HG03066 (cell line): ENCODE data around the gene IRX6.

Experiments
- ATAC-seq: cut with Tn5 transposase; IDR thresholded peaks from one replicate; pipeline ENCODE4 v1.9.1; 2021; ENCODE audit warnings: low read depth; ENCODE audit not compliant: unreplicated experiment

IRX6 gene

DNA sequence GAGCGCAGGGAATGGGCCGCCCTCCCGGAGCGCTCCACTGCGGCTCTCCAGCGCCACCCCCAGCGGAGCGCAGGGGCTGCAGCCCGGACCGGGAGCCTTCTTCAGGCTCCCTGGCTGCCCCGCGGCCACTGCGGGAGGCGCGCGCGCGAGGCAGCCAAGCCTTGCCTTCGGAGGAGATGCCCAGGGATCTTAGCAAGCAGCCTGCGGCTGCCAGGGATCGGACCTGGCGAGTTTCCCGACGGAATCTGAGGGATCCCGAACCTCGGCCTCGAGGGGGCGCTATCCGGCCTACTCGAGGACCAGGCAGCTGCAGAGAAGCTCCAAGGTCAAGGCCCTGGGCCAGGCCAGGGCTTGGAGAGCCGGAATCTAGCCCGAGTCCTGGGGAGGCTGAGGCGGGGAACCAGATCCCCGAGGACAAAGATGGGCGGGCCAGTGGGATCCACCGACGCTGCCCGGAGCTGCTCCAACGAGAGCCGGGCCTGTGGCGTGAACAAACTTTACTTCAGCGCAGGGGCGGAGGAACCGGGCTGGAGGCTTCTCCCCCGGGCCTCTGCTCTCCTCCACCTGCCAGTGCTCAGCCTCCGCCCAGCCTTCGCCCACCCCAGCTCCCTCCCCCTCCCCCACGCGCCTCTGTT, at the start of gene IRX6:
Gene IRX6, plus strand, starts transcription at position 567 of the 635 bp plus-strand sequence. CDS start 889 bp downstream, outside the sequence.
- ATAC-seq, result no peak

- no peak for ATAC-seq
Measured at GRCh38 chr16:55274391-55274790, 49.6 kb upstream of the IRX6 start.

- no peak for ATAC-seq
Measured at GRCh38 chr16:55275167-55275566, 48.8 kb upstream of the IRX6 start.

DNA sequence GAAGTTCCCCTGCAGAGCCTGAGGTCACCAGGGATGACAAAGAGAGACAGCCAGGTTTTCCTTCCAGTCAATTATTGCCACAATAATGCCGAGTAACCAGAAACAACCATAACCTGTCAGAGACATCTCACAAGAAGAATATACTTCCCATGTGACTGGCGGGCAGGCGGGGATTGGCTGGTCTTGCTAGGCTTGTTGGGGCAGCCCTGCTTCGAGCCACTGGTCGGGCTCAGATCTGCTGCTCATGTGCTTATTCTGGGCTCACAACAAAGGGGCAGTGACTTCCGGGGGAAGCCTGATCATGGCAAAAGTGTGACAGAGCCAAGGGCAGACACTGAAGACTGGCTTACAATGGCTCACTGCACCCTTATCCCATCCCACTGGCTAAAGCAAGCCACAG, 48.1 kb upstream of the IRX6 start:
- no peak for ATAC-seq

- no peak for ATAC-seq
Measured at GRCh38 chr16:55277536-55277935, 46.5 kb upstream of the IRX6 start.

- ATAC-seq, result no peak
Measured at GRCh38 chr16:55279598-55279997, 44.4 kb upstream of the IRX6 start.

- no peak for ATAC-seq
Measured at GRCh38 chr16:55280587-55280986, 43.4 kb upstream of the IRX6 start.

DNA sequence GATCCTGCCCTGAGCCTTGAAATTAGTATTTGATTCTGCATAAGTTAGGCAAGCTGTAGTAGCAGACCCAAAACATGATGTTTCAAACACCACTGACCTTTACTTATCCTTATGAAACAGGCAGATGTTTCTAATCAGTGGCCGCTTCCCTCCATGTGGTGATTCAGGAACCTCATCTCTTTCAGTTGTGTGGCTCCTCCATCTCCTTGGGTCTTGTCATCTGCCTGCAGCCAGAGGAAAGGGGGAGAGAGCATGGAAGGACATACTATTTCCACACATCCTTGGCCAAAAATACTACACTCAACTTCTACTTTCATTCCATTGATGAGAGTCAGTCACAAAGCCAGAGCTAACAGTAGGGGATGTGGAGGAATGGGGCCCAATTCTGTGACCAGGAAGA, 41.6 kb upstream of the IRX6 start:
- ATAC-seq, result no peak

GRCh38 chr16:55283812-55284717, 39.9 kb upstream of the IRX6 start:
- ATAC-seq, result no peak

DNA sequence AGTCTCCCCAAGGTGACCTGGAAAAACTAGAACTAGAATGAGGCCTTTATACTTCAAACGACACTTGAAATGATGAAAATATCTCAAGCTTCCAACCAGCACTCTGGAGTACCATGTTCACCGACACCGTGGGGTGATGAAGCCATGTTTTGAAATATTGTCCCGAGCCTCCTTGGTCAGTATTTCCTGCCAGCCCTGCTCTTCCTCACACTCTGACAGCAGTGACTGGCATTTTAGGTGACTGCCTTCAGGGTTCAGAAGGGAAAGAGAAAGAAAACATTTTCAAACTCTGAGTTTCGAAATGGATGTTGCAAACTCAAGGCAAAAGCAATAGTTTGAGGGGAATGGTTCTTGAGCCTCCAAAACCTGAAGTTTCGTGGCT, 39.3 kb upstream of the IRX6 start:
- no peak for ATAC-seq

DNA sequence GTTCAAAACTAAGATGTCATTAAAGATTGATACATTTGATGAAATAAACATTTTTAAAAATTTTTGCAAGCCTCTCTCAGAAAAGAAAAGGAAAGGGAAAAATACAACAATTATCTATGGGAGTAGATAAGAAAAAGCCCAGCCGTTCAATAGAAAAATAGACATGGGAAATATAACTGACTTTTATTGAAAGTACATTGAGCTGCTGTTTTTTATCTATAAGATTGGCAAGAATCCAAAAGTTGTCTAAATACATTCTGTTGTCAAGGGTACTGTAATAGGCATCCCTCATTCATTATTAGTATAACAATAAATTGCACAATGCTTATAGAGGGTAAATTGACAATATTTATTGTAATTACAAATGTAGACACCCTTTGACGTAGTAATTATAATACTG, 38.4 kb upstream of the IRX6 start:
- no peak for ATAC-seq

DNA sequence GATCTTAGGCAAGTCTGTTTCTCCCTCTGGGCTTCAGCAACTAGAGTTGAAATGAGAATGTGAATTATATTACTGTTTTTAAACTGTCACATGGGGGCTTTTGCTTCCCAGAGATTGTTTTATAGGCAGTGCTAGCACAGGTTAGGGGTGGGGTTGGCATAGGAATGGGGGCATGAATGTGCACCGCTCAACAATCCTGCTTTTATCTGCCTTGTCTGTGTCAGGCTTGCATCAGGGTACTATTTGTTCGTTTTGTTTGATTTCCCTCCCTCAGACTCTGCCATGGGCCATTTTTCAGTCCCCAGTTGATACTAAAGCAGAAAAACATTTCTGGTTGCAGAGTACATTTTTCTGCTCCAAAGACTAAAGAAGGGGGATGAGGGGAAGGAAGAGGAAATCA, 34.6 kb upstream of the IRX6 start:
- no peak for ATAC-seq

DNA sequence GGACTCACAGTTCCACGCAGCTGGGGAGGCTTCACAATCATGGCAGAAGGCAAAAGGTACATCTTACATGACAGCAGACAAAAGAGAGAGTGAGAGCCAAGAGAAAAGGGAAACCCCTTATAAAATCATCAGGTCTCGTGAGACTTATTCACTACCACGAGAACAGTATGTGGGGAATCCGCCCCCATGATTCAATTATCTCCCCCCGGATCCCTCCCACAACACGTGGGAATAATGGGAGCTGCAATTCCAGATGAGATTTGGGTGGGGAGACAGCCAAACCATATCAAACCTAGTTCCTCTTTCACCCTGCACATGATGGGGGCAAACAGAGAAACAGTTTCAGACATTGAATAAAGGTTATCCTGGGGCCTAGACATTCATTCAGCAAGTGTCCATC, 32.2 kb upstream of the IRX6 start:
- ATAC-seq, result no peak

DNA sequence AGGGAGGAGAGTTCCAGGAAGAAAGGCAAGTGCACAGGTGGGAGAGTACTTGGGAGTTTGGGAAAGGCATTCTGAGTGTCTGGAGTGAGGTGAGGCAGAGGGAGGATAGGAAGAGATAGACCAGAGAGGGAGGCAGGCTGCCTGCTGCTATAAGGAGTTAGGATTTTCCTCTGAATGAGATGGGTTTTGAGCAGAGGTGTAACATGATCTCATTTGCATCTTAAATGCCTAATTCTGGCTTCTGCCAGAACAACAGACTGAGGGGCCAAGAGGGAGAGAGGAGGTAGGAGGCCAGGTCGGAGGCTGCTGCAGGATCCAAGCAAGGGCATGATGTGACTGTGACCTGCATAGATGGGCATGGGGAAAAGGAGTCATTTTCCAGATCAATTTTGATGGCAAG, 31.5 kb upstream of the IRX6 start:
- ATAC-seq, result no peak

GRCh38 chr16:55294129-55294528, 29.9 kb upstream of the IRX6 start:
- no peak for ATAC-seq

GRCh38 chr16:55294931-55295342, 29.1 kb upstream of the IRX6 start:
- ATAC-seq, result no peak

- ATAC-seq, result no peak
Measured at GRCh38 chr16:55297062-55297909, 26.7 kb upstream of the IRX6 start.

DNA sequence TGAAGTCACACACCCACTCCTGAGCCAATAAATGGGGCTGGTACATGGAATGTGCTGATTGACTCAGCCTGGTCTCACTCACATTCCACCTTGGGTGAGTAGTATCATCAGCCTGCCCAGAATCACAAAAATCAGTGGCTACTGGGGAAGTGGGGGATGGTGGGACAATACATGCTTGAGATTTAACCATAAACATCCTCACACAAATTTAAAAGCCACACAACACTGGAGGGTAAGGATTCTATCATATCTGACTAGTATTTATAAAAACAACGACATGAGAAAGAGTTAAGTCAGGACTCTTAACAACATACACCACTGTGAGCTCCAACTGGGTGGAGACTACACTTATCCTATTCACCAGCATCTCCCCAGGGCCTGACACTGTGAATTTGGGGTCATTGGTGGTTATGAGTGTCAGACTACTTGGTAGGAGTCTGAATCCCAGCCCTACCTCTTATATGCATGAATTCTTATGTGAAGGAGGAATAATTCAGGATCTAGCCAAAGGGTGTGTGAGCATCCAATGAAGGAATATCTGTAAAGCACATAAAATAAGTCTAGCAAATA, 26.0 kb upstream of the IRX6 start:
- no peak for ATAC-seq

DNA sequence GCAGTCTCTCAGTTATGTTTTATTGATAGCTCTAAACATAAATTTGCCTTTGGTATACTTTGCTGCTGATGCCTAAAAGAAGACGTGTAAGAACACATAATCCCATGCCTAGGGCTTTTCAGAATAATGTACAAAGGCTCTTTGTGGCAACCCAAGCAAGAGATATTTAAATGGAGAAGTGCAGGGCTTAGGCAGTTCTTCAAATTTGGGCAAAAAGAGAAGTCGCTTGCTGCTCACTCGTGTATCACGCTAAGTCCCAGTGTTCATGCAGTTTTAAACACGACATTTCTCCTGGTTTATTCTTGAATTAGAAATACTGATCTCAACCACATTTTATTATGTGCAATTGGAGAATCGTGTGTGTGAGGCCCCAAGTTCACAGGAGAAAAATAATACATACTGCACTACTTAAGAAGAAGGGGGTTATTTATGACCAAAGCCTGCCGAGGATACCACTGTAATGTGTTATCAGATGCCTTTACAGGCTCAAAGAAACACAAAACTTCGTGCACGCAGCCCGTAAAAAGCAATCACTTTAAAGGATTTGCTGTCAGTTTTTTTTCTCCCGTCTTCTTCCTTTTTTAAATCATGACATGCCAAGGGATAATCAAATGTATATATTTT, 22.5 kb upstream of the IRX6 start:
- ATAC-seq, result no peak

- no peak for ATAC-seq
Measured at GRCh38 chr16:55302635-55303034, 21.4 kb upstream of the IRX6 start.
